ENCODE data around the gene EMID1. TPM values are rescaled to one million over a fixed set of nuclear protein-coding genes. Genes with fewer than 3 reads are reported as not detected.

Gene EMID1
- total RNA-seq, 4 donors from 2014 or later: 0.68 to 53.9 (median 1.9) TPM; not detected in 1

DNA sequence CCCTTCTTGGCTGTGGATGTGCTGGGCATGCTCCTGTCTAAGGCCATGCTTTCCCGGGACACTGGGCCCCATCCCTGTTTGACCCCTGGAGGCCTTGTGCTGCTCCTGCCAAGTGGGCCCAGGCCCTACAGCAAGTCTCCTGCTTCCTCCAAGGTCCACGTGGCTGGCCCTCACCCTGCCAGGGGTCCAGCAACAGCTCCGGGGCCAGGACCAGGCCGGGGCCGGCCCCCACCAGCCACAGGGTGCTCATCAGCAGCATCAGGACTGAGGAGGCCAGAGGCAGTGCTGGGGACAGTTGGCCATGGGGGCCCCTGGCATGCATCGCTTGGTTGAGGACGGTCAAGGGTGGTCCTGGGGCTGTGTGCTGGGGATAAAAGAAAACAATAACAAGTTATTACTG is 59.6 kb downstream of the EMID1 start:
- Histone ChIP-seq H3K4me1 (peaks cover 8 to 28% (median 25%) of the 10 kb centered on the region in 4 donors), H3K36me3 (no peaks in the 10 kb centered on the region), H3K9me3 (no peaks in the 10 kb centered on the region), H3K27ac (no peak overlapping the region), H3K27me3 (no peaks in the 10 kb centered on the region), H3K4me3 (no peak overlapping the region)
- WGBS, 2 donors (ENCODE audit: low coverage in 1 of 2): 100% methylated on average over 2 to 3 of the region's 7 CpGs
- TF ChIP-seq POLR2AphosphoS5 (IDR thresholded peaks at IDR 0.05): no peak
- no peak for TF ChIP-seq POLR2A (IDR thresholded peaks at IDR 0.05)
- in situ Hi-C loops (cut with MboI; ENCODE audit: low pct_ligation_motif_present in 1 of 4, low pct_unique_long_range_greater_than_20kb in 1 of 4, low sequenced_read_pairs in 3 of 4) (no loop called here), intact Hi-C loops (cut with DNase I; ENCODE audit: low total_unique reads) (no loop called here)
- DNase-seq: no peak

DNA sequence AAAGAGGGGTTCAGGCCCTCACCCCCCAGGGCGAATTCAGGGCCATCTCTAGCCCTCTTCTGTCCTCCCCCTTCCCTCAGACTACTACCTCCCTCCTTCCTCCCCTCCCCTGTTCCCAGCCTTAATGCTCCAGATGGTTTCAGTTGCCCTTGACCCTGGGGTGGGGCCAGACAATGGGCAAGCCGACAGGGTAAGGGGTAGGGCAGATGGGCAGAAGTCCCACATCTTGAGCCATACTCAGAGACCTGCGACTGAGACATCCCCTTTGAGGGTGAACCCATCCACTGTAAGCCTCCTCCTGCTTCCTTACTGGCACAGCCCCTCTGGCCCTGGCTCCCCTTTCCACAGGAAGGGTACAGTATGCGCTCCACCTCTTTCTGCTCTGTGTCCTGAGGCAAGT is 60.2 kb downstream of the EMID1 start:
- in situ Hi-C loops (cut with MboI; ENCODE audit: low pct_ligation_motif_present in 1 of 4, low pct_unique_long_range_greater_than_20kb in 1 of 4, low sequenced_read_pairs in 3 of 4): no loop called here
- no peaks in the 10 kb centered on the region for H3K9me3 ChIP-seq
- TF ChIP-seq EP300 (IDR thresholded peaks at IDR 0.05; ENCODE audit: low read depth): no peak
- no peak for TF ChIP-seq POLR2AphosphoS5 (IDR thresholded peaks at IDR 0.05)
- TF ChIP-seq, protein P1, sequence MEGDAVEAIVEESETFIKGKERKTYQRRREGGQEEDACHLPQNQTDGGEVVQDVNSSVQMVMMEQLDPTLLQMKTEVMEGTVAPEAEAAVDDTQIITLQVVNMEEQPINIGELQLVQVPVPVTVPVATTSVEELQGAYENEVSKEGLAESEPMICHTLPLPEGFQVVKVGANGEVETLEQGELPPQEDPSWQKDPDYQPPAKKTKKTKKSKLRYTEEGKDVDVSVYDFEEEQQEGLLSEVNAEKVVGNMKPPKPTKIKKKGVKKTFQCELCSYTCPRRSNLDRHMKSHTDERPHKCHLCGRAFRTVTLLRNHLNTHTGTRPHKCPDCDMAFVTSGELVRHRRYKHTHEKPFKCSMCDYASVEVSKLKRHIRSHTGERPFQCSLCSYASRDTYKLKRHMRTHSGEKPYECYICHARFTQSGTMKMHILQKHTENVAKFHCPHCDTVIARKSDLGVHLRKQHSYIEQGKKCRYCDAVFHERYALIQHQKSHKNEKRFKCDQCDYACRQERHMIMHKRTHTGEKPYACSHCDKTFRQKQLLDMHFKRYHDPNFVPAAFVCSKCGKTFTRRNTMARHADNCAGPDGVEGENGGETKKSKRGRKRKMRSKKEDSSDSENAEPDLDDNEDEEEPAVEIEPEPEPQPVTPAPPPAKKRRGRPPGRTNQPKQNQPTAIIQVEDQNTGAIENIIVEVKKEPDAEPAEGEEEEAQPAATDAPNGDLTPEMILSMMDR (IDR thresholded peaks at IDR 0.05): no peak
- no peak for TF ChIP-seq POLR2A (IDR thresholded peaks at IDR 0.05)
- no peaks in the 10 kb centered on the region for H3K36me3 ChIP-seq
- 58 to 83% methylated on average over 1 to 4 of the region's 4 CpGs for WGBS, 2 donors (ENCODE audit: low coverage in 1 of 2)
- intact Hi-C loops (cut with DNase I; ENCODE audit: low total_unique reads): no loop called here
- no peak overlapping the region for H3K4me3 ChIP-seq
- peaks cover 9 to 34% (median 30%) of the 10 kb centered on the region in 4 donors for H3K4me1 ChIP-seq
- no peak overlapping the region for H3K27ac ChIP-seq
- no peak for DNase-seq
- H3K27me3 ChIP-seq: no peaks in the 10 kb centered on the region

DNA sequence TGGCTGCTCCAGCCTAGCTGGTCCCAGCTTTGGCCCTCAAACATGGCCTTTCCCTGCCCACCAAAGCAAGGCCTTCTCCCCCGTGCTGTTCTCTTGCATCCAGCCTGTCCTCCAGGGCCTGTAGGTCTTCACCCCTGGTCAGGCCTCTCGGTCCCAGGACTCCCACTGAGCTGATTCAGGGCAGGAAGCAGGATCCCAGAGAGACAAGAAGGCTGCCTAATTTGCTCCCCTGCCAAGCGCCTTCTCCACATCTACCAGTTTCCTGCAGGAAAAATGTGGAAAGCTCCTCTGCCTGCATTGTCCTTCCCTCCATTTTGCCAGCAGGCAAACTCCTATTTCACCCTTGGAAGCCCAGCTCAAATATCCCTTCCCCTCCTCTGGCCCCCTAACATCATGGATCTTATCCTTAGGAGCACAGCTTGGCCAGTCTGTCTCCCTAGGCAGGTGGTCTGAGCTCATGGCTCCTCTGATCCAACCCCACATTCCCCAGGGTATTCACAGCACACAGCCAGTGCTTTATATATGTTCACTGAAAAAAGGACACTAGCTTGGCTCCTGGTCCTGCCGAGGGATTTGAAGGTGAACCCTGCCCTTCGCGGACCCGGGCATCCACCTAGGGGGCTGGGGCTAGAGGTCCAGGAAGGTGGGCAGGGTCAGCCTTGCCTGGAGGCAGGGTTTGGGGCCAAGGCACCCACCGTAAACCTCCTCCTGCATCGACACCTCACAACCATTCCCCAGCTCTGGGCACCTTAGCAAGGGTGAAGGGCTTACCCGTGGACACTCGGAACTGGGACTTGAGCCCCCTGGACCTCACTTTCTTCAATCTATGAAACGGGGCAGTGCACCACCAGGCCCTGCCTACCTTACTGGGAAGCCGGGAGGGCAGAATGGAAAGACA is 61.1 kb downstream of the EMID1 start:
- Histone ChIP-seq H3K4me3 (peak overlapping the region; percentile 84 to 97 (median 90)), H3K9me3 (no peaks in the 10 kb centered on the region), H3K27me3 (no peaks in the 10 kb centered on the region), H3K4me1 (peaks cover 18 to 43% (median 39%) of the 10 kb centered on the region in 4 donors), H3K36me3 (no peaks in the 10 kb centered on the region), H3K27ac (peak overlapping the region; percentile 97 to 100 (median 100))
- TF ChIP-seq POLR2A (IDR thresholded peaks at IDR 0.05) (no peak), POLR2AphosphoS5 (IDR thresholded peaks at IDR 0.05) (no peak), EP300 (IDR thresholded peaks at IDR 0.05; ENCODE audit: low read depth) (no peak)
- TF ChIP-seq, protein P1 (IDR thresholded peaks at IDR 0.05): no peak
- in situ Hi-C loops (cut with MboI; ENCODE audit: low pct_ligation_motif_present in 1 of 4, low pct_unique_long_range_greater_than_20kb in 1 of 4, low sequenced_read_pairs in 3 of 4): no loop called here
- intact Hi-C loops (cut with DNase I; ENCODE audit: low total_unique reads): no loop called here
- 23% methylated on average over 13 of the region's 13 CpGs; no CpG with 5 or more reads in 1 of the 2 donors for WGBS, 2 donors (ENCODE audit: low coverage in 1 of 2)
- no peak for DNase-seq

DNA sequence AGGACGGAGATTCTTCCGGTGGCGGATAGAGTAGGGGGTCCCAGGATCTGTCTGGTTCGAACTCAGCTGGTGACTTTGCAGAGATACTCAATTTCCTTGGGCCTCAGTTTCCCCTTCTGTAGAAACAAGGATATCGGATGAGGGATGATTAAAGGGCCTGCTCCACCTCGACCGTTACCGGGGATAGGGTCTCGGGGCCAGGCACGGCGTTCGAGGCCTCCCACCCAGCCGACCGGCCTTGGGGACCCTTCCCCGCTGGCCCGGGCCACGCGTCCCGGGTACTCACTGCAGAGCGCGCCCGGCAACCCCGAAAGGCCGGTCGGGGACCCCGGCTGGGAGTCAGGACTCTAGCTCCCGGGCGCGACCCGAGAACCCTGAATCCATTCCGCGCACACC is 61.8 kb downstream of the EMID1 start:
- WGBS, 2 donors (ENCODE audit: low coverage in 1 of 2): 0% methylated on average over 31 of the region's 32 CpGs; no CpG with 5 or more reads in 1 of the 2 donors
- intact Hi-C loops (cut with DNase I; ENCODE audit: low total_unique reads): no loop called here
- peak overlapping the region; percentile 97 to 100 (median 100) for H3K27ac ChIP-seq
- peaks cover 25 to 50% (median 45%) of the 10 kb centered on the region in 4 donors for H3K4me1 ChIP-seq
- TF ChIP-seq POLR2A (IDR thresholded peaks at IDR 0.05): no peak
- TF ChIP-seq, protein P1 (IDR thresholded peaks at IDR 0.05): peak in 1 of 5 experiments; percentile 13
- no peaks in the 10 kb centered on the region for H3K27me3 ChIP-seq
- H3K4me3 ChIP-seq: peak overlapping the region; percentile 84 to 97 (median 90)
- H3K9me3 ChIP-seq: no peaks in the 10 kb centered on the region
- no peak for DNase-seq
- peaks cover 0 to 6% (median 2%) of the 10 kb centered on the region in 4 donors for H3K36me3 ChIP-seq
- in situ Hi-C loops (cut with MboI; ENCODE audit: low pct_ligation_motif_present in 1 of 4, low pct_unique_long_range_greater_than_20kb in 1 of 4, low sequenced_read_pairs in 3 of 4): no loop called here
